Measurements from ENCODE around the gene PEX19. TPM values are rescaled to one million over a fixed set of nuclear protein-coding genes. Genes with fewer than 3 reads are reported as not detected.

PEX19 gene
- polyA plus RNA-seq, 3 donors = 79.0 to 88.5 (median 80.8) TPM

Other genes starting within 250 kb of the PEX19 start
- gene KCNJ10, start 215.0 kb downstream of the PEX19 start, polyA plus RNA-seq (ENCODE audit: insufficient read length in 3 of 3) = 10 to 100 TPM; 19.8 to 25.3 (median 20.0) TPM
- under 1 TPM; 0.05 to 0.13 (median 0.09) TPM for gene KCNJ9, start 203.6 kb downstream of the PEX19 start, polyA plus RNA-seq (ENCODE audit: insufficient read length in 3 of 3)
- 10 to 100 TPM; 26.0 to 40.5 (median 37.1) TPM for gene IGSF8, start 186.5 kb downstream of the PEX19 start, polyA plus RNA-seq (ENCODE audit: insufficient read length in 3 of 3)
- gene ATP1A2, start 169.4 kb downstream of the PEX19 start, polyA plus RNA-seq (ENCODE audit: insufficient read length in 3 of 3) = 1 to 10 TPM; 4.2 to 4.9 (median 4.7) TPM
- under 1 TPM; 0.11 to 0.32 (median 0.12) TPM for gene ATP1A4, start 133.5 kb downstream of the PEX19 start, polyA plus RNA-seq (ENCODE audit: insufficient read length in 3 of 3)
- gene CASQ1, start 94.6 kb downstream of the PEX19 start, polyA plus RNA-seq (ENCODE audit: insufficient read length in 3 of 3) = under 1 TPM; 0.20 to 0.65 (median 0.33) TPM
- gene PEA15, start 79.7 kb downstream of the PEX19 start, polyA plus RNA-seq (ENCODE audit: insufficient read length in 3 of 3) = 100 to 1,000 TPM in 1 of 3 donors, 10 to 100 TPM in 2; 86.8 to 117 (median 99.7) TPM
- gene DCAF8, start 22.6 kb downstream of the PEX19 start, polyA plus RNA-seq (ENCODE audit: insufficient read length in 3 of 3) = 100 to 1,000 TPM; 200 to 285 (median 205) TPM
- gene COPA, start 58.1 kb upstream of the PEX19 start, polyA plus RNA-seq (ENCODE audit: insufficient read length in 3 of 3) = 100 to 1,000 TPM; 157 to 174 (median 165) TPM
- gene NCSTN, start 58.2 kb upstream of the PEX19 start, polyA plus RNA-seq (ENCODE audit: insufficient read length in 3 of 3) = 100 to 1,000 TPM; 150 to 170 (median 150) TPM
- gene NHLH1, start 81.9 kb upstream of the PEX19 start, polyA plus RNA-seq (ENCODE audit: insufficient read length in 3 of 3) = under 1 TPM; 0.09 to 0.24 (median 0.12) TPM
- 10 to 100 TPM; 31.7 to 35.3 (median 35.0) TPM for gene VANGL2, start 115.4 kb upstream of the PEX19 start, polyA plus RNA-seq (ENCODE audit: insufficient read length in 3 of 3)
- under 1 TPM; 0.04 to 0.11 (median 0.11) TPM for gene SLAMF6, start 238.1 kb upstream of the PEX19 start, polyA plus RNA-seq (ENCODE audit: insufficient read length in 3 of 3)

Data from renal cortex interstitium (tissue), 3 donors.